Activated CD8-positive, alpha-beta memory T cell treated with anti-CD3 and anti-CD28 coated beads for 1 hour (primary cell): ENCODE measurements around the gene UNC5A.

Source experiments
- DNase-seq, 2 donors: peaks; one replicate each; pipeline ENCODE4 v3.0.0-alpha.2; 2020; ENCODE audit warnings: low read depth in 1 of 2; ENCODE audit errors: extremely low read depth in 1 of 2

The UNC5A gene

GRCh38 chr5:176916337-176916736 is 106.0 kb downstream of the UNC5A start:
- DNase-seq: no peak

- DNase-seq: no peak
Observed at GRCh38 chr5:176918613-176919012, 108.3 kb downstream of the UNC5A start.

- DNase-seq: no peak
Observed at GRCh38 chr5:176921714-176922113, 111.4 kb downstream of the UNC5A start.

GRCh38 chr5:176922817-176923216 is 112.5 kb downstream of the UNC5A start:
- no peak for DNase-seq

- DNase-seq: no peak
Observed at GRCh38 chr5:176927562-176927961, 117.2 kb downstream of the UNC5A start.

GRCh38 chr5:176929654-176930053 is 119.3 kb downstream of the UNC5A start:
- DNase-seq: no peak
